ENCODE results near the gene HCFC1R1.
A peak's percentile ranks its signal among the peaks of the same experiment; 100 is the strongest.

Gene HCFC1R1

DNA sequence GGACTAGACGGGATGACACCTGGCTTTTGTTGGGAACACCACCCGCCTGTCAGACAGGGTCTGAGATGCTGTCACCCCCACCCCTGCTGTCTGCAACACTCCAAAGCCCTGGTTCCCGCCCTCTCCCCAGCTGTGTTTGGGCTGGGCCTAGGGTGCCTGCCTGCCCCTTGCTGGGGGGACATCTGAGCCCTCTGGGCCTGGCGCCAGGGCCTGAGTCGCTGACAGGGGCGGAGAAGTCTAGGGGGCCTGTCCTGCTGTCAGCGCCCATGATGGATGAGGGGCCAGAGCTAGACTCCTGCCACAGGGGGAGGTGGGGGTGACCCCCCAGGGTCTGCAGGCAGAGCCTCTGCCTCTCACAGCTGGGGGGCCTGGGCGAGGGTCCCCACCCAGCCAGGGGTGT is 35.9 kb downstream of the HCFC1R1 start:
- H3K27ac ChIP-seq (ENCODE audit: extremely low read depth, low read depth, low read length), result no peak overlapping the region
- POLR2A ChIA-PET, result interaction anchor here (1.1 kb wide), 1 partner anchor 41 kb away, joined by 9 read pairs; no protein-coding TSS in a partner anchor
- CTCF ChIA-PET, result interaction anchor here (0.8 to 1.3 kb wide), 4 partner anchors 25 to 61 kb away, joined by 3 to 7 read pairs (median 3); no protein-coding TSS in a partner anchor
- no peaks in the 10 kb centered on the region for H3K9me3 ChIP-seq (ENCODE audit: control insufficient read depth, insufficient read depth, low read depth, low read length)
- no peak overlapping the region for H3K4me3 ChIP-seq (ENCODE audit: low read depth, low read length)
- H3K4me1 ChIP-seq (ENCODE audit: control insufficient read depth, insufficient read depth, low read length), result no peaks in the 10 kb centered on the region; the same call in 1 of the 2 replicates
- no peaks in the 10 kb centered on the region for H3K36me3 ChIP-seq (ENCODE audit: control insufficient read depth in 2 of 2, insufficient read depth in 1 of 2, low read length in 2 of 2)
- TF ChIP-seq ZNF157 (tag by site-specific recombination; IDR thresholded peaks at IDR 0.05) (no peak), PRDM10 (tag by site-specific recombination; IDR thresholded peaks at IDR 0.05) (peak; percentile 57), GLIS2 (tag by site-specific recombination; IDR thresholded peaks at IDR 0.05) (peak; percentile 66), KLF16 (tag by site-specific recombination; IDR thresholded peaks at IDR 0.05) (0 out of 2 replicates have a peak, but pooled peaks have one; percentile 46), ZFP69B (tag by site-specific recombination; IDR thresholded peaks at IDR 0.05) (no peak), YY1 (tag by site-specific recombination; IDR thresholded peaks at IDR 0.05) (no peak), ZNF335 (tag by site-specific recombination; conservative IDR thresholded peaks at IDR 0.05) (peak; percentile 41), ZNF701 (tag by site-specific recombination; IDR thresholded peaks at IDR 0.05) (no peak), ZIC2 (tag by site-specific recombination; IDR thresholded peaks at IDR 0.05) (peak; percentile 100), ZNF112 (tag by site-specific recombination; IDR thresholded peaks at IDR 0.05) (no peak), ZBTB10 (tag by site-specific recombination; IDR thresholded peaks at IDR 0.05) (no peak), REPIN1 (tag by site-specific recombination; IDR thresholded peaks at IDR 0.05; ENCODE audit: low read depth) (no peak), ZFP3 (tag by site-specific recombination; IDR thresholded peaks at IDR 0.05; ENCODE audit: low read depth) (no peak), ZNF654 (tag by site-specific recombination; IDR thresholded peaks at IDR 0.05; ENCODE audit: low read depth) (no peak), ZNF488 (tag by site-specific recombination; IDR thresholded peaks at IDR 0.05) (no peak), ZNF558 (tag by site-specific recombination; IDR thresholded peaks at IDR 0.05) (no peak), OVOL3 (tag by site-specific recombination; IDR thresholded peaks at IDR 0.05) (no peak), ZNF133 (tag by site-specific recombination; IDR thresholded peaks at IDR 0.05) (no peak), GLI2 (tag by site-specific recombination; IDR thresholded peaks at IDR 0.05; ENCODE audit: borderline replicate concordance, low read depth) (no peak), ZBTB20 (tag by site-specific recombination; IDR thresholded peaks at IDR 0.05) (no peak), KLF1 (tag by site-specific recombination; IDR thresholded peaks at IDR 0.05) (peak; percentile 99), PRDM1 (tag by site-specific recombination; IDR thresholded peaks at IDR 0.05) (no peak), ZBTB21 (tag by site-specific recombination; IDR thresholded peaks at IDR 0.05) (no peak), ZNF155 (tag by site-specific recombination; IDR thresholded peaks at IDR 0.05) (no peak)
- TF ChIP-seq, protein P1, sequence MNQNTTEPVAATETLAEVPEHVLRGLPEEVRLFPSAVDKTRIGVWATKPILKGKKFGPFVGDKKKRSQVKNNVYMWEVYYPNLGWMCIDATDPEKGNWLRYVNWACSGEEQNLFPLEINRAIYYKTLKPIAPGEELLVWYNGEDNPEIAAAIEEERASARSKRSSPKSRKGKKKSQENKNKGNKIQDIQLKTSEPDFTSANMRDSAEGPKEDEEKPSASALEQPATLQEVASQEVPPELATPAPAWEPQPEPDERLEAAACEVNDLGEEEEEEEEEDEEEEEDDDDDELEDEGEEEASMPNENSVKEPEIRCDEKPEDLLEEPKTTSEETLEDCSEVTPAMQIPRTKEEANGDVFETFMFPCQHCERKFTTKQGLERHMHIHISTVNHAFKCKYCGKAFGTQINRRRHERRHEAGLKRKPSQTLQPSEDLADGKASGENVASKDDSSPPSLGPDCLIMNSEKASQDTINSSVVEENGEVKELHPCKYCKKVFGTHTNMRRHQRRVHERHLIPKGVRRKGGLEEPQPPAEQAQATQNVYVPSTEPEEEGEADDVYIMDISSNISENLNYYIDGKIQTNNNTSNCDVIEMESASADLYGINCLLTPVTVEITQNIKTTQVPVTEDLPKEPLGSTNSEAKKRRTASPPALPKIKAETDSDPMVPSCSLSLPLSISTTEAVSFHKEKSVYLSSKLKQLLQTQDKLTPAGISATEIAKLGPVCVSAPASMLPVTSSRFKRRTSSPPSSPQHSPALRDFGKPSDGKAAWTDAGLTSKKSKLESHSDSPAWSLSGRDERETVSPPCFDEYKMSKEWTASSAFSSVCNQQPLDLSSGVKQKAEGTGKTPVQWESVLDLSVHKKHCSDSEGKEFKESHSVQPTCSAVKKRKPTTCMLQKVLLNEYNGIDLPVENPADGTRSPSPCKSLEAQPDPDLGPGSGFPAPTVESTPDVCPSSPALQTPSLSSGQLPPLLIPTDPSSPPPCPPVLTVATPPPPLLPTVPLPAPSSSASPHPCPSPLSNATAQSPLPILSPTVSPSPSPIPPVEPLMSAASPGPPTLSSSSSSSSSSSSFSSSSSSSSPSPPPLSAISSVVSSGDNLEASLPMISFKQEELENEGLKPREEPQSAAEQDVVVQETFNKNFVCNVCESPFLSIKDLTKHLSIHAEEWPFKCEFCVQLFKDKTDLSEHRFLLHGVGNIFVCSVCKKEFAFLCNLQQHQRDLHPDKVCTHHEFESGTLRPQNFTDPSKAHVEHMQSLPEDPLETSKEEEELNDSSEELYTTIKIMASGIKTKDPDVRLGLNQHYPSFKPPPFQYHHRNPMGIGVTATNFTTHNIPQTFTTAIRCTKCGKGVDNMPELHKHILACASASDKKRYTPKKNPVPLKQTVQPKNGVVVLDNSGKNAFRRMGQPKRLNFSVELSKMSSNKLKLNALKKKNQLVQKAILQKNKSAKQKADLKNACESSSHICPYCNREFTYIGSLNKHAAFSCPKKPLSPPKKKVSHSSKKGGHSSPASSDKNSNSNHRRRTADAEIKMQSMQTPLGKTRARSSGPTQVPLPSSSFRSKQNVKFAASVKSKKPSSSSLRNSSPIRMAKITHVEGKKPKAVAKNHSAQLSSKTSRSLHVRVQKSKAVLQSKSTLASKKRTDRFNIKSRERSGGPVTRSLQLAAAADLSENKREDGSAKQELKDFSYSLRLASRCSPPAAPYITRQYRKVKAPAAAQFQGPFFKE (tag by site-specific recombination; IDR thresholded peaks at IDR 0.05; ENCODE audit: borderline replicate concordance), result no peak
- TF ChIP-seq, protein P2, sequence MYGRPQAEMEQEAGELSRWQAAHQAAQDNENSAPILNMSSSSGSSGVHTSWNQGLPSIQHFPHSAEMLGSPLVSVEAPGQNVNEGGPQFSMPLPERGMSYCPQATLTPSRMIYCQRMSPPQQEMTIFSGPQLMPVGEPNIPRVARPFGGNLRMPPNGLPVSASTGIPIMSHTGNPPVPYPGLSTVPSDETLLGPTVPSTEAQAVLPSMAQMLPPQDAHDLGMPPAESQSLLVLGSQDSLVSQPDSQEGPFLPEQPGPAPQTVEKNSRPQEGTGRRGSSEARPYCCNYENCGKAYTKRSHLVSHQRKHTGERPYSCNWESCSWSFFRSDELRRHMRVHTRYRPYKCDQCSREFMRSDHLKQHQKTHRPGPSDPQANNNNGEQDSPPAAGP (tag by site-specific recombination; IDR thresholded peaks at IDR 0.05), result peak; percentile 76; the same call in 1 of the 2 replicates

All from HEK293 (cell line).